HG03039 (cell line): ENCODE data around the gene ATXN7L1.

Experiments used
- ATAC-seq: cut with Tn5 transposase; IDR thresholded peaks from one replicate; pipeline ENCODE4 v1.9.1; 2021; ENCODE audit warnings: mild to moderate bottlenecking, moderate library complexity; ENCODE audit not compliant: unreplicated experiment

Gene ATXN7L1

GRCh38 chr7:105653441-105654005, 222.9 kb downstream of the ATXN7L1 start:
- ATAC-seq, result no peak

DNA sequence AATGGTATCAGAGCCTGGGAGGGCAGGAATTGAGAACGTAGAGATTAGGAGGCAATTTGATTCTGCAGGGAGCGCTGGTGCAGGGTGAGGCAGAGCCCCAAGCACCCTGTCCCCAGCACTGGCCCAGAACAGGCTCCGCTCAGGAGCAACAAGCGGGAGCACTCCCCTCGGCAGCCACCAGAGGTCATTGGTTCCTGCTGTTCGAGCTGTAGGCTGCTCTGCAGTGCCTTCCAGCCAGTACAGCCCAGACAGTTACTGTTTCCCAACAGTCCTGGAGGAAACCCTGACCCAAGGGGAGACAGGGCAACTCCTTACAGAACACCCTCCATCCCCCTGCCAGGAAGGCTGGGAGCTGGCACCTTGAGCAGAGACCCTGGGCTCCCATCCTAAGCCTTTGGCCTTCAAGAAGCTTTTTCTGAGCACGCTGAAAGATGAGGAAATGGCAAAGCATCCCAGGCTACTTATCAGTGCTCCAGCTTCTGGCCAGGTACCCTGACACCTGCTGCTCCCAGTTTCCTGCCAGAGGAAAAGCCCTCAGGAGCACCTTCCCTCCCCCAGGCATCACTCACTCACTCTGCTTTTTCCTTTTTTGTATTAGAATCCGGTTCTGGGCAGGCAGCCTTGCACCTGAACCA, 223.9 kb downstream of the ATXN7L1 start:
- peak; percentile 94 for ATAC-seq

- ATAC-seq, result no peak
Observed at GRCh38 chr7:105651798-105652197, 224.6 kb downstream of the ATXN7L1 start.

DNA sequence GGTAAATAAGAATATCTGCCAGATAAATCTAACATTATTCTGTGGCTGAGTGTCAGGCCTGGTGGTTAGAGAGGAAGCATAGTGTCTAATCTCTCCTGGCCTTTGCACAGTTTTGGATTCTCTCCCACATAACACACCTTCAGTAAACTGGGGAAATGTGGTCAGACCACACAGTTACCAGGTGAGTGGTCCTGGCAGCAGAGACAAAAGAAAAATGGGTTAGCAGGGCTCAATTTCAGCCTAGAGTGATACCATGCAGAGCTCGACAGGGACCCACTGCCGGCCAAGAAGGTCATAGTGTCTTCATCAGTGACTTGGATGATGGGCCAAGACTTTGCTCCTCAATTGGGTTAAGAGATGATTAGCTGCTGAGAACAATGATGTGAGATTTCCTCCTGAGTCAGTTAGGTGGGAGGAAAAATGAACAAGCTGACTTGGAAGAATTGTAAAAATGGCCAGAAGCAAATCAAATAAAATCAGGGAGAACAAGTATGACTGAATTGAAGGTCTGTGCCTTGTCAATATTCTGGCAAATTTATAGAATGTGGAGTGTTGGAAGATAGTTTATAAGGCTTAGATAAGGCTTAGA, 225.9 kb downstream of the ATXN7L1 start:
- ATAC-seq, result no peak

DNA sequence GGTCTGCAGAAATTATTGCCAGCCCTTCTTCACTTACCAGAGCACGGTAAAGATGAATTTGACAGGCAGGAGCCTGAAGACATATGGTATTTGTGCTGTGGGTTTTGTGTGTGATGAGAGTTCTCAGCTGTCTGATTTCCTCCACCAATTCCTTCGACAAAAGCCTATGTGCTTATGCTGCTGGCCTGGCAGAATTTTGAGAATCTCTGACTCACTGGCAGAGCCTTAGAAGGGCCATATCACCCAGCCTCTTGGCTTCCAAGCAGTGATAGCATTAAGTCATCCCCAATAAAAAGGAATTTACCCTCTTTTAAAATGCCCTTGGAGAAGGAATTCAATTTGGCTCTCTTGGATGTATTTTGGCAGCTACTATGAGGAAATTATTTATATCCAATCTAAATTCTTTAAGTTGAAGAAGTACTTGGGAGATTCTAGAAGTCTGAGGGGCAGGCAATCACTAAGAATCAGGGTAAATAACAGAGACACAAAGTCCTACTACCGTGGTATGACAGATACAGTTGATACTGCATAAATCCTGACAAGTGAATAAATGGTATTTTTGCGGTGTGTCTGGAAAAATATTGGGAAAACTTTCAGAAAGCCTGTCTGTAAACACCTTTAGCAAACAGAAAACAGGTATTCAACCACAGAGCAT, 226.5 kb downstream of the ATXN7L1 start:
- no peak for ATAC-seq

GRCh38 chr7:105648561-105649401, 227.6 kb downstream of the ATXN7L1 start:
- no peak for ATAC-seq

GRCh38 chr7:105647591-105647990, 228.8 kb downstream of the ATXN7L1 start:
- ATAC-seq, result no peak

- ATAC-seq, result no peak
Observed at GRCh38 chr7:105644937-105645336, 231.5 kb downstream of the ATXN7L1 start.

- ATAC-seq, result no peak
Observed at GRCh38 chr7:105643851-105644250, 232.5 kb downstream of the ATXN7L1 start.

- ATAC-seq, result no peak
Observed at GRCh38 chr7:105643384-105643783, 233.0 kb downstream of the ATXN7L1 start.

GRCh38 chr7:105642264-105642663, 234.1 kb downstream of the ATXN7L1 start:
- ATAC-seq, result no peak

GRCh38 chr7:105640956-105641810, 235.2 kb downstream of the ATXN7L1 start:
- ATAC-seq, result no peak

DNA sequence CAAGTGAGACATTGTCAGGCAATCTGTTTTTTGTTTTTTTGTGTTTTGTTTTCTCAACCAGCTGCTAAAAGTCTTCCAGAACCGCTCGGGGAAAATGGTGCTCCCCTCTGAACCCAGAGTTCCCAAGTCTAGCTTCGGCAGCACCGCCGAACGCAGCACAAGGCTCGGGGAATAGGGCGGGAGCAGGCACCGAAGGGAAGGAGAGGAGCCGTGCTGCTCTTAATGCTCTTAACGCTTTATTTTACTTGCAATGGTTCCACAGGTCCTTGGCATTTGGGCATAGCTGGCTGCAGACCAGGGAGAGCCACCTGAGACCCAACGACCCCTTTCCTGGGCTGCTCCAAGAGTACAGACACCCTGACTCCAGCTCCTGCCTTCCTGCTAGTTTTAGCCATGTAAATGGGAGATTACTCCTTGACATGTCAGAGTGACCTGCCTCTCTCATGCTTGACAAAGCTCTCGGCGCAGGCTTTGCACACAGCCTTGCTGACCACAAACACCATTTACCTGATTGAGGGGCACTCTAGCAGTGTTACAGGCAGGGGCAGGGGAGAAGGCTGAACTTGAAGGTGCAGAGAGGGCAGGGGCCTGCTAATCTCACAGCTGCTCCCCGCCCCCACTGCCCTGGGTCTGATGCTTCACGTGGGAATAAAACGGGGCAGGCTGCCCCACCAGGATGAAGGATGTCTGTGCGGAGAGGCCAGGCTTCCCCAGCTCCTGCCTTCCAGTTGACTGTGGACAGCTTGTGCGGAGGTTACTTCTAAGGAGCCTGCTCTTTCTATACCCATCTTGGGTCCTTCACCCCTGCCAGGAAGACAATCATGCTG, 236.5 kb downstream of the ATXN7L1 start:
- no peak for ATAC-seq

DNA sequence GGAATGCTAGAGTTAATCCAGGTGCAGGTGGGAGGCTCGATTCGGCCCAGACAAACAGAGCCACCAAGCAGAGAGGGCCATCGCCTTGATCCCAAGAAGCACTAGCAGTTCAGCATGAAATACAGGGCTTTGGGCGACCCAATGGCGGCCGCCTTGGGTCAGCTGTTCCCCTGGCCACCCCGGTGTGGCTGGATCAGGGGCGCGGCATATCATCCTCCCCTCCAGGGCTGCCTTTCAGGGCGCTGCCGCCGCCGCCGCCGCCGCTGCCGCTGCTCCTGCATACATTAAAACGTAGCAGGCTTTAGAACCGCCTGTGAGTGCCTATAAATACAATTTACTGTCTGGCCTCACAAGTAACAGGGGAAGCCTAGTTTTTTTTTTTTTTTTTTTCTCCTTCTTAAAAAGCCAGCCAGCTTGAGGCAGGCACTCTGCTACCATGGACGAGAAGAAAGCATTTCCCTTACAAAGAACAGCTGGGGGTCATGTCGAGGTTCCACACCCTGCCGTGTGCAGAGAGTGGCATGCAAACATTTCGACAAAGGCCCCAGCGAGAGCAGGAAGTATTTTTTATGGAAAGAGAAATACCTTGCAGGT, 237.4 kb downstream of the ATXN7L1 start:
- no peak for ATAC-seq

DNA sequence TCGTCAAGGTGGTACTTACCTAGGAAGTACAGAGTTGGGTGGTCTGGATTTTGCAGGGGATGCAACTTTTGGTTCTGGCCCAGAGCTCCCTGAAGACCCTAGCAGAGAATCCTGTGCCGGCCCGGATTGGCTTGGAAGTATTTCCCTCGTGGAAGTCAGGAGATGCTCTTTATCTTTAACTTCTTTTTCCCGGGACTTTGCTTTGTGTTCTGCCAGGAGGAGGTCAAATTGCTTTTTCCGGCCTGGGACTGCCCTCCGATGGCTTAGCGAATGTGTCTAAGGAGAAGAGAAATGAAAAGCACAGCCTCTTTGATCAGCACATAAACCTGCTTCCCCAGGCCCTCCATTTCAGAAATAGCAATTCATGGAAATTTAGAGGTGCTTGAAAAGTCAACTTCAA, 238.1 kb downstream of the ATXN7L1 start:
- ATAC-seq, result no peak

DNA sequence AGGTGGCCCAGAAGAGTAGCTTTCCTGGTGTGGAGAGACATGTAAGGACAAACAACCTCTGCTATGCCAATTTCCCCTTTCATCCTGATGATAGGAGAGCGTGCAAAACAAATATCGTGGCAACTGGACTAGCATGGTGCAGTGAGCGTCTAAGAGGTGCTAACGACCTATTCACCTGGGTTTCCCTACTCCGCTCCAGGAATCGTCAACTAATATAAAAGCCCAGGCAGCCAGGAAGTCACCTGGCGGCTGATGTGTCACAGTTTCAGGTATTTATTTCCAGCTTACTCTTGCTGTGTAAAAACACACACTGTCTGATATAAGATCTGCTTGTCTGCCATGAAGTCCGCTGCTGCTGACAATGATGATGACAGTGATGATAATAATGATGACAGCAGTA, 238.6 kb downstream of the ATXN7L1 start:
- no peak for ATAC-seq

DNA sequence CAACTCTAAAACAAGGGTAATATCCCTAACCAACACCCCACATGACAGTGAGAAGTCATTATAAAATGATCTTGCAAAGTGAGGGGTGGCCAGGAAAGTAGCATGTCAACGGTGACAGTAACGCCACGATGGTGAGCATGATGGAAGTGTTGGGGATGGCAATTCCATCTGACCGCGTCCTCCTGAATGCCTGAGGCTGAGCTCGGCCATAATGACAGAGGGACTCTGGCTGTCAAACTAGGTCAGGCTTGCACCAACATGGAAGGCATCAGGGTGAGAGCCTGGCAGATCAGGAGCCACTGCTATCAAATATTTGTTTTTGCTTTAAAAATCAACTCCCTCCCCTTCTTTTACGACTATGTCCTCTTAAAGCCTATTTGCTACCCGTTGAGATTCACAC, 239.4 kb downstream of the ATXN7L1 start:
- no peak for ATAC-seq

GRCh38 chr7:105635197-105635596, 241.2 kb downstream of the ATXN7L1 start:
- ATAC-seq, result no peak

- ATAC-seq, result no peak
Observed at GRCh38 chr7:105625986-105626385, 250.4 kb downstream of the ATXN7L1 start.
